GM19238 (cell line): Measurements from ENCODE around the gene JDP2.

ENCODE experiments used
- DNase-seq: peaks from one replicate; pipeline ENCODE4 v3.0.0; 2011; ENCODE audit warnings: low spot score; ENCODE audit not compliant: insufficient read length

JDP2 gene

GRCh38 chr14:75482366-75482765, 54.5 kb downstream of the JDP2 start:
- DNase-seq, result no peak

GRCh38 chr14:75484711-75485429, 57.0 kb downstream of the JDP2 start:
- DNase-seq, result no peak

DNA sequence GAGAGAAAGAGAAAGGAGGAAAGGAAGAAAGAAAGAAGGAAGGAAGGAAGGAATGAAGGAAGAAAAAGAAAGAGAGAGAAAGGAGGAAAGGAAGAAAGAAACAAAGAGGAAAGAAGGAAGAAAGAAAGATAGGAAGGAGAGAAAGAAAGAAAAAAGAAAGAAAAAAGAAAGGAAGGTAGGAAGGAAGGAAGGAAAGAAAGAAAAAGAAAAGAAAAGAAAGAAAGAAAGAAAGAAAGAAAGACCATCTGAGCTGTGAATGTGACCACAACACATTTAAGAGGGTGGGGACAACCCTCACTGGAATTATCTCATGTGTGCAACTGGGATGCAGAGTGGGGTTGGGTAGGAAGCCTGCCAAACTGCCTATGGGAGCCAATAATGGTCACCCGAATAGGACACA, 58.5 kb downstream of the JDP2 start:
- no peak for DNase-seq

GRCh38 chr14:75487155-75487671, 59.4 kb downstream of the JDP2 start:
- DNase-seq, result peak; percentile 34

- no peak for DNase-seq
Observed at GRCh38 chr14:75489480-75489837, 61.6 kb downstream of the JDP2 start.

GRCh38 chr14:75491376-75491978, 63.7 kb downstream of the JDP2 start:
- DNase-seq, result no peak

- DNase-seq, result no peak
Observed at GRCh38 chr14:75492832-75493591, 65.2 kb downstream of the JDP2 start.

GRCh38 chr14:75493592-75494087, 65.8 kb downstream of the JDP2 start:
- DNase-seq, result no peak

GRCh38 chr14:75494896-75495295, 67.1 kb downstream of the JDP2 start:
- DNase-seq, result no peak

DNA sequence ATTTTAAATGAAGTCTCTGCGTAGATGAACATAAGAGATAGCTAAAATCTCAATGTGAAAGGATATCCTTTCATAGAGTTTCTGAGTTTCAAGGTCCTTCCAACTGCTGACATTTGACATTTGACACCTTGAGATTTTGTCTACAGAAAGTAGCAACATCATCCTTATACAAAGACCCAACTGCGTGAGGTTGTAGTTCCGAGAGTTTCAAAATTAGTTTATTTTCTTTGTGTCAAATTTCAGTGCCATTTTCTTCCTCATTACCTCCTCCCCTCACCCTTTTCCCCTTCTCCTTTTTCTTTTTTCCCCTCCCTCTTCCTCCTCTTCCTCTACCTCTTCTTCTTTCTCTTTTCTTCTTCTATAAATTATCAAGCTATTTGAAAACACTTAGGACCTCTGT, 67.6 kb downstream of the JDP2 start:
- no peak for DNase-seq

DNA sequence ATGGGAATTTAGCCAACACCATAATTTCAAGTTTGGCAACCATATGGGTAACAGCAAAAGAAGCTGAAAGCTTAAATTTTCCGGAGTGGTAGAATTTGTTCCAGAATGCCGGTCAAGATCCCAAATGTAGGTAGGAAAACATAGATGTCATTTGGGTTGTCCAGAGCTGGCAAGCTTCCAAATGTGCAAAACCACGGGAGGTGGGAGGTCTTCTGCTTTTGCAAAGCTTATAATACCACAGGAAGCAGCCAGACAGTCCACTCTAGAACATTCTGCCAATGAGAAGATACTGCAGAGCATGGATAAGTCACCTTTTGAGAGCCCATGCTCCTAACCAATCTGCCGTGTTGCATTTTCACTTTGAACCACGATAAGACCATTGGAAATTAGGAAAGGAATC, 68.1 kb downstream of the JDP2 start:
- DNase-seq, result no peak

GRCh38 chr14:75496755-75497154, 68.9 kb downstream of the JDP2 start:
- no peak for DNase-seq

DNA sequence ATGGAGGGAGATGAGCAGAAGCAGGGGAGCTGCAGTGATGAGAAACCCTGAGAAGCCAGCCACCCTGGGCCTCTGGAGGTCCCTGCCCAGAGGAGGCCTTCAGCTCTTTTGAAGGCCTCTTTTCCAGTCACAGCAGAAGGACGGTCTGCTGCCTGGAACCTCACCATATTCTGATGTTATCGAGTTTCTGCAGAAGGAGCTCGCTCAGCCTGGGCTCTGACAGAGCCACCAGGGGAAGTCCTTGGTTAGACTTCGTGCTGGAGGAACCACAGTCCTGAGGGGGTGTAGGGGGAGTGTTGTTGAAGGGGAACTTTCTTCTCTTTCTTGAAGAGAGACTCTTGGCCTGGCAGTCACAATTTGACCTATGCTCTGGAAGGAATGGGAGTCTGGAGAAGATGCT, 69.4 kb downstream of the JDP2 start:
- DNase-seq, result peak; percentile 23

- DNase-seq, result no peak
Observed at GRCh38 chr14:75497701-75498100, 69.9 kb downstream of the JDP2 start.

DNA sequence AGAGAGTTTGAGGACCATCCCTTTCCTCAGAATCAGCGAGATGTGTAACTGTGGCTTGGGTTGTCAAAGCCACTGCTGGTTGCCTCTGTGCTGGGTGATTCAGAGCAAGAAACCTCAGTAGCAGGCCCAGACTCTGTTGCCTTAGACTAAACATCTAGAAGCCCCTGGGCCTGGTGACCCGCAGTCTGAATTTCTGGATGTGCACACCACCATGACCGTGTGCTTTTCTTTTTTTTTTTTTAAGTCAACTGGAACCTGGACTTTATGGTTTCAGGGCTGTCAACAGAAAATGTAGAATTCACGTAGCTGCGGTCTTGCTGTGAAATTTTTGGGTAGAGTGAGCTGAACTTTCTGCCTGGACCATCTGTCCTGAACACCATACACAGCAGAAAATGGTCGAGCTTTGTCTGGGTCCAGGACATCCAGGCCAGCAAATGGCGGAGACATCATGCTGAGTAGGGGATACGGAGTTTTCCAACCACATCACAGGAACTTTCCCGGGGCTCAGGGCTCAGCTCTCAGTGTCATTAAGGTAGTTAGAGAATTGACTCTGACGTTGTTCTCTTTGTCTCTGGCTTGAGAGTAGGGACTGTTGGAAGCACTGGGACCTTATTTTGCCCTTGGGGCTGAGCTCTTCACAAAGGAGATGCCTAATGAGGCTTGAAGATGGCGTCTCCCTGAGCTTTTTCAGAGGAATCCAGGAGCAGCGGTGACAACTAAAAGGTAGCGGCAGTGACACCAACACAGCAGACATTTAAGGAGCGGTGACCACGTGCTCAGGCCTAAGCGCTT, 71.5 kb downstream of the JDP2 start:
- peak; percentile 30 for DNase-seq

GRCh38 chr14:75501080-75501479, 73.3 kb downstream of the JDP2 start:
- DNase-seq, result no peak

- no peak for DNase-seq
Observed at GRCh38 chr14:75504411-75504810, 76.6 kb downstream of the JDP2 start.

- no peak for DNase-seq
Observed at GRCh38 chr14:75506930-75507329, 79.1 kb downstream of the JDP2 start.

- no peak for DNase-seq
Observed at GRCh38 chr14:75510547-75510946, 82.7 kb downstream of the JDP2 start.

DNA sequence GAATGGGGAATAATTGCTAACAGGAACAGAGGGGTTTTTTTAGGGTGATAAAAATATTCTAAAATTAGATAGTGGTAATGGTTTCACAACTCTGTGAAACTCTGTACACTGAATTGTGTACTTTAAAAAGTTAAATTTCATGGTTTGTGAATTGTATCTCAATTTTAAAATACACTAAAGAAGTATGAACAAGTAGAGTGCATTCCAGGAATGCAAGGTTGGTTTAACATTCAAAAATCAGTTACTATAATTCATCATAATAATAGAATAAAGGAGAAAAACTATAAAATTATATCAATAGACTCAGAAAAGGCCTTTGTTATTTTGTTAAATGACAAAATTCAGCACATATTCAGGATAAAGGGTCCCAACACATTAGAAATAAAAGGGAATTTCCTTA, 83.4 kb downstream of the JDP2 start:
- DNase-seq, result no peak

GRCh38 chr14:75513911-75514672, 86.3 kb downstream of the JDP2 start:
- no peak for DNase-seq
